ENCODE measurements around the gene GALNT13.

GALNT13 gene

GRCh38 chr2:154125891-154126290 lies 254.2 kb downstream of the GALNT13 start:
- DNase-seq (ENCODE audit: low spot score) = no peak

GRCh38 chr2:154130821-154131220 lies 259.1 kb downstream of the GALNT13 start:
- no peak for DNase-seq (ENCODE audit: low spot score)

- DNase-seq (ENCODE audit: low spot score) = no peak
Measured at GRCh38 chr2:154132827-154133226, 261.1 kb downstream of the GALNT13 start.

- DNase-seq (ENCODE audit: low spot score) = no peak
Measured at GRCh38 chr2:154133823-154134222, 262.1 kb downstream of the GALNT13 start.

GRCh38 chr2:154140249-154141025 lies 268.7 kb downstream of the GALNT13 start:
- DNase-seq (ENCODE audit: low spot score) = no peak

GRCh38 chr2:154142480-154142879 lies 270.8 kb downstream of the GALNT13 start:
- DNase-seq (ENCODE audit: low spot score) = no peak

- DNase-seq (ENCODE audit: low spot score) = no peak
Measured at GRCh38 chr2:154143105-154143504, 271.4 kb downstream of the GALNT13 start.

- no peak for DNase-seq (ENCODE audit: low spot score)
Measured at GRCh38 chr2:154158101-154158500, 286.4 kb downstream of the GALNT13 start.

- DNase-seq (ENCODE audit: low spot score) = no peak
Measured at GRCh38 chr2:154161286-154161685, 289.6 kb downstream of the GALNT13 start.

GRCh38 chr2:154170400-154170799 lies 298.7 kb downstream of the GALNT13 start:
- DNase-seq (ENCODE audit: low spot score) = no peak

GRCh38 chr2:154173164-154173563 lies 301.4 kb downstream of the GALNT13 start:
- DNase-seq (ENCODE audit: low spot score) = no peak

- no peak for DNase-seq (ENCODE audit: low spot score)
Measured at GRCh38 chr2:154173919-154174318, 302.2 kb downstream of the GALNT13 start.

- no peak for DNase-seq (ENCODE audit: low spot score)
Measured at GRCh38 chr2:154182008-154182407, 310.3 kb downstream of the GALNT13 start.

- no peak for DNase-seq (ENCODE audit: low spot score)
Measured at GRCh38 chr2:154187948-154188347, 316.2 kb downstream of the GALNT13 start.

- DNase-seq (ENCODE audit: low spot score) = no peak
Measured at GRCh38 chr2:154189953-154190352, 318.2 kb downstream of the GALNT13 start.

GRCh38 chr2:154193246-154193645 lies 321.5 kb downstream of the GALNT13 start:
- DNase-seq (ENCODE audit: low spot score) = no peak

GRCh38 chr2:154194909-154195643 lies 323.4 kb downstream of the GALNT13 start:
- DNase-seq (ENCODE audit: low spot score) = no peak

- DNase-seq (ENCODE audit: low spot score) = no peak
Measured at GRCh38 chr2:154195644-154196195, 324.0 kb downstream of the GALNT13 start.

- no peak for DNase-seq (ENCODE audit: low spot score)
Measured at GRCh38 chr2:154198866-154199265, 327.1 kb downstream of the GALNT13 start.

GRCh38 chr2:154203206-154203605 lies 331.5 kb downstream of the GALNT13 start:
- no peak for DNase-seq (ENCODE audit: low spot score)

GRCh38 chr2:154203902-154204301 lies 332.2 kb downstream of the GALNT13 start:
- no peak for DNase-seq (ENCODE audit: low spot score)

GRCh38 chr2:154207288-154208047 lies 335.7 kb downstream of the GALNT13 start:
- DNase-seq (ENCODE audit: low spot score) = no peak

Data from RKO (cell line).